A549 (cell line): Measurements from ENCODE around the gene SHLD1. TPM values are rescaled to one million over a fixed set of nuclear protein-coding genes. Genes with fewer than 3 reads are reported as not detected.

Experiments
- ATAC-seq, 2 experiments: fragments of 200-7000 bp in 1 of 2; fragments of >200 bp in 1 of 2; cut with Nextera tagmentation in 1 of 2; cut with Tn5 transposase in 1 of 2; 3 replicates each; pipeline versions ENCODE4 v1.8.0 to v1.9.1; 2018 to 2020; ENCODE audit warnings: mild to moderate bottlenecking in 1 of 2, moderate library complexity in 1 of 2
- CTCF ChIA-PET: fragments of 300-600 bp; sonication (Branson Sonifier 250); formaldehyde crosslinking; extraction: SDS; loops from one replicate; lab custom pipeline; 2021; ENCODE audit warnings: antibody characterized with exemption, inconsistent platforms; lab: Yijun Ruan, JAX
- POLR2A ChIA-PET: fragments of 350-600 bp; formaldehyde crosslinking; extraction: SDS; loops from one replicate; lab custom pipeline; 2021; ENCODE audit warnings: antibody characterized with exemption, inconsistent platforms; lab: Yijun Ruan, JAX
- DNase-seq, 2 experiments: peaks; one replicate each; pipeline versions ENCODE4 v3.0.0 to v3.0.0-alpha.2; 2011 to 2016; ENCODE audit warnings: low read depth in 1 of 2, low spot score in 1 of 2
- FAIRE-seq: peaks from 2 replicates; lab custom pipeline; 2011; peaks lifted over from hg19 to GRCh38; lab: Jason Lieb, UNC
- H3K27ac ChIP-seq, 2 experiments: fragments of >200 bp; sonication (Bioruptor Twin); formaldehyde crosslinking; 3 replicates each; pipeline ENCODE4 v1.5.1; 2016 to 2017
- H3K4me1 ChIP-seq: fragments of >200 bp; sonication (Bioruptor Twin); formaldehyde crosslinking; 3 replicates; pipeline ENCODE4 v1.6.1; 2016
- H3K4me2 ChIP-seq: fragments of >200 bp; sonication (Bioruptor Twin); formaldehyde crosslinking; 3 replicates; pipeline ENCODE4 v1.6.1; 2016
- H3K4me3 ChIP-seq: fragments of >200 bp; sonication (Bioruptor Twin); formaldehyde crosslinking; 3 replicates; pipeline ENCODE4 v1.5.1; 2016
- H3K9me3 ChIP-seq: fragments of >200 bp; sonication (Bioruptor Twin); formaldehyde crosslinking; 3 replicates; pipeline ENCODE4 v1.6.1; 2016
- CHD2 ChIP-seq: fragments of 150-350 bp; IDR thresholded peaks from 2 replicates; pipeline ENCODE4 v1.6.1; 2014; ENCODE audit warnings: low read length; ENCODE audit not compliant: partially characterized antibody
- EP300 ChIP-seq, 2 experiments: fragments of >200 bp; sonication (Bioruptor Twin); formaldehyde crosslinking; IDR thresholded peaks; 2 replicates in 1 of 2; 3 replicates in 1 of 2; pipeline ENCODE4 v1.6.1; 2016 to 2017
- ESRRA ChIP-seq: fragments of 150-350 bp; IDR thresholded peaks from 2 replicates; pipeline ENCODE4 v1.6.1; 2014; ENCODE audit warnings: mild to moderate bottlenecking, low read length, borderline replicate concordance
- FOSL2 ChIP-seq, 2 experiments: fragments of 450-650 bp in 1 of 2; fragments of >200 bp in 1 of 2; sonication (Bioruptor Twin) in 1 of 2; formaldehyde crosslinking; IDR thresholded peaks; 2 replicates each; pipeline versions ENCODE4 v1.5.0 to v1.6.1; 2016 to 2020; ENCODE audit warnings: mild to moderate bottlenecking in 1 of 2, moderate library complexity in 1 of 2
- FOXS1 ChIP-seq: fragments of 250-450 bp; sonication (Bioruptor Pico); IDR thresholded peaks from 2 replicates; pipeline ENCODE4 v1.5.0; 2020; ENCODE audit warnings: mild to moderate bottlenecking, moderate library complexity
- HOXB5 ChIP-seq: fragments of 250-450 bp; sonication (Bioruptor Pico); IDR thresholded peaks from 2 replicates; pipeline ENCODE4 v1.5.0; 2020; ENCODE audit warnings: mild to moderate bottlenecking, moderate library complexity
- JUN ChIP-seq, 2 experiments: fragments of >200 bp; sonication (Bioruptor Twin); formaldehyde crosslinking; IDR thresholded peaks; 2 replicates in 1 of 2; 3 replicates in 1 of 2; pipeline ENCODE4 v1.6.1; 2016 to 2017
- JUNB ChIP-seq: fragments of >200 bp; sonication (Bioruptor Twin); formaldehyde crosslinking; IDR thresholded peaks from 2 replicates; pipeline ENCODE4 v1.6.1; 2016
- KDM5A ChIP-seq: fragments of 200-600 bp; sonication (generic); IDR thresholded peaks from 2 replicates; pipeline ENCODE4 v1.6.1; 2016; ENCODE audit warnings: antibody characterized with exemption, mild to moderate bottlenecking
- MAFK ChIP-seq: fragments of 450-650 bp; IDR thresholded peaks from 2 replicates; pipeline ENCODE4 v1.6.1; 2014; ENCODE audit not compliant: partially characterized antibody
- NR3C1 ChIP-seq: fragments of >200 bp; sonication (Bioruptor Twin); formaldehyde crosslinking; IDR thresholded peaks from 3 replicates; pipeline ENCODE4 v1.6.1; 2017
- PHF8 ChIP-seq: fragments of 200-600 bp; sonication (generic); IDR thresholded peaks from 2 replicates; pipeline ENCODE4 v1.6.1; 2016; ENCODE audit warnings: low read depth, mild to moderate bottlenecking, antibody characterized with exemption, moderate library complexity, borderline replicate concordance
- RAD21 ChIP-seq, 2 experiments: fragments of >200 bp in 1 of 2; sonication (Bioruptor Twin) in 1 of 2; formaldehyde crosslinking in 1 of 2; IDR thresholded peaks in 1 of 2; conservative IDR thresholded peaks in 1 of 2; 2 replicates in 1 of 2; 3 replicates in 1 of 2; pipeline ENCODE4 v1.6.1; 2012 to 2018; ENCODE audit warnings: inconsistent platforms in 1 of 2
- RARB ChIP-seq: fragments of 250-450 bp; sonication (Bioruptor Pico); IDR thresholded peaks from 2 replicates; pipeline ENCODE4 v1.8.0; 2021; ENCODE audit warnings: mild to moderate bottlenecking, moderate library complexity
- RCOR1 ChIP-seq: fragments of 150-350 bp; IDR thresholded peaks from 2 replicates; pipeline ENCODE4 v1.6.1; 2014; ENCODE audit warnings: antibody characterized with exemption, low read length, low read depth
- SMC3 ChIP-seq: fragments of >200 bp; sonication (Bioruptor Twin); formaldehyde crosslinking; IDR thresholded peaks from 3 replicates; pipeline ENCODE4 v1.6.1; 2018; ENCODE audit warnings: inconsistent platforms
- TP53 ChIP-seq: fragments of 250-450 bp; sonication (Bioruptor Pico); IDR thresholded peaks from 2 replicates; pipeline ENCODE4 v1.5.0; 2021; ENCODE audit warnings: mild to moderate bottlenecking, moderate library complexity
- ZFP36 ChIP-seq: fragments of 450-650 bp; IDR thresholded peaks from 2 replicates; pipeline ENCODE4 v1.6.1; 2014; ENCODE audit warnings: borderline replicate concordance; ENCODE audit not compliant: partially characterized antibody
- WGBS: methylation state at CpG from one replicate; pipeline ENCODE4 v1.1.6; 2017; ENCODE audit errors: missing lambda C conversion rate; 5-methylcytosine and 5-hydroxymethylcytosine counted together
- polyA plus RNA-seq, 4 experiments: library from polyadenylated mRNA; depleted of rRNA in 3 of 4; stranded (reverse); fragments of >200 nt; fragmentation: RNase III in 1 of 4; extraction: RNeasy Plus Mini Kit Qiagen cat#74134 plus additional on column Dnase treatment in 1 of 4; gene quantifications; 2 replicates in 3 of 4; 3 replicates in 1 of 4; pipeline ENCODE4 v1.2.3, GENCODE V29; 2011 to 2017
- TF ChIP-seq, protein P1 (sequence below): fragments of 450-650 bp; IDR thresholded peaks from 2 replicates; pipeline ENCODE4 v1.6.1; 2014; ENCODE audit warnings: antibody characterized with exemption
- TF ChIP-seq, protein P2 (sequence below): fragments of 250-450 bp; sonication (Bioruptor Pico); IDR thresholded peaks from 2 replicates; pipeline ENCODE4 v1.5.0; 2020; ENCODE audit warnings: low read depth, mild to moderate bottlenecking, moderate library complexity
- TF ChIP-seq, protein P3 (sequence below): fragments of >200 bp; sonication (Bioruptor Twin); formaldehyde crosslinking; IDR thresholded peaks from 2 replicates; pipeline ENCODE4 v1.6.1; 2016
- TF ChIP-seq, protein P4 (sequence below): fragments of 200-600 bp; sonication (generic); IDR thresholded peaks from 2 replicates; pipeline ENCODE4 v1.6.1; 2016; ENCODE audit warnings: antibody characterized with exemption, mild to moderate bottlenecking, moderate library complexity
- TF ChIP-seq, protein P5 (sequence below): fragments of 250-450 bp; sonication (Bioruptor Pico); IDR thresholded peaks from 2 replicates; pipeline ENCODE4 v1.5.0; 2021; ENCODE audit warnings: mild to moderate bottlenecking, moderate library complexity, borderline replicate concordance

SHLD1 gene
- polyA plus RNA-seq, 2 of the 4 experiments (the other 2 are of a cell fraction), result 6.5 to 18.4 TPM

DNA sequence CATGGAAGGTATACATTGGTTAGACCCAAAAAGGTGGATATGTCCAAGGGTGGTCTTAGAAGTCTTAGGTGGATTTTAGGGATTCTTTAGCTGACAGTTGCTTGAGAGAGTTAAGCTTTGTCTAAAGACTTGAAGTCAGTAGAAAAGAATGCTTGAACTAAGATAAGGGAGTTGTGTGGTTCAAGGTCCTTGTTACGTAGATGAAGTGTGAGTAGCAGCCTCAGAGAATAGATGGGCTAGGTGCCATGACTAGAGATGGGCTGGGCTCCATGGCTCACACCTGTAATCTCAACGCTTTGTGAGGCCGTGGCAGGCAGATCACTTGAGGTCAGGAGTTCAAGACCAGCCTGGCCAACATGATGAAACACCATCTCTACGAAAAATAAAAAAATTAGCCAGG, 1.7 kb downstream of the SHLD1 start:
- Histone ChIP-seq H3K4me1 (0 out of 3 replicates have a peak, but pooled peaks cover 6% of the 10 kb centered on the region), H3K4me3 (no peak overlapping the region)
- DNase-seq (no peak), ATAC-seq (no peak)
- TF ChIP-seq CHD2, result no peak
- TF ChIP-seq NR3C1, result no peak
- no peak for TF ChIP-seq MAFK
- TF ChIP-seq FOSL2 (IDR thresholded peaks at IDR 0.05), result no peak
- TF ChIP-seq FOSL2 (CRISPR knock-in tag; IDR thresholded peaks at IDR 0.05), result no peak
- TF ChIP-seq JUNB, result no peak
- no peak for TF ChIP-seq RCOR1
- no peak for TF ChIP-seq JUN (IDR thresholded peaks at IDR 0.05)
- TF ChIP-seq, protein P1, sequence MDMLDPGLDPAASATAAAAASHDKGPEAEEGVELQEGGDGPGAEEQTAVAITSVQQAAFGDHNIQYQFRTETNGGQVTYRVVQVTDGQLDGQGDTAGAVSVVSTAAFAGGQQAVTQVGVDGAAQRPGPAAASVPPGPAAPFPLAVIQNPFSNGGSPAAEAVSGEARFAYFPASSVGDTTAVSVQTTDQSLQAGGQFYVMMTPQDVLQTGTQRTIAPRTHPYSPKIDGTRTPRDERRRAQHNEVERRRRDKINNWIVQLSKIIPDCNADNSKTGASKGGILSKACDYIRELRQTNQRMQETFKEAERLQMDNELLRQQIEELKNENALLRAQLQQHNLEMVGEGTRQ, result no peak
- TF ChIP-seq, protein P2, sequence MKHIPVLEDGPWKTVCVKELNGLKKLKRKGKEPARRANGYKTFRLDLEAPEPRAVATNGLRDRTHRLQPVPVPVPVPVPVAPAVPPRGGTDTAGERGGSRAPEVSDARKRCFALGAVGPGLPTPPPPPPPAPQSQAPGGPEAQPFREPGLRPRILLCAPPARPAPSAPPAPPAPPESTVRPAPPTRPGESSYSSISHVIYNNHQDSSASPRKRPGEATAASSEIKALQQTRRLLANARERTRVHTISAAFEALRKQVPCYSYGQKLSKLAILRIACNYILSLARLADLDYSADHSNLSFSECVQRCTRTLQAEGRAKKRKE, result no peak
- TF ChIP-seq, all 56 proteins: peak for 0
- H3K9me3 ChIP-seq, result no peaks in the 10 kb centered on the region
- 0 out of 6 replicates have a peak overlapping the region, but pooled peaks of 1 of the 2 experiments have one; percentile 4 for H3K27ac ChIP-seq
- 93% methylated on average over 4 of the region's 4 CpGs for WGBS
- CTCF ChIA-PET, result interaction anchor here (0.6 to 3.5 kb wide), 10 partner anchors 10 to 216 kb away, joined by 3 to 20 read pairs (median 4); no protein-coding TSS in a partner anchor
- POLR2A ChIA-PET, result no interaction called here
- peak overlapping the region; percentile 90; the same call in 1 of the 3 replicates for H3K4me2 ChIP-seq
- no peak for FAIRE-seq

DNA sequence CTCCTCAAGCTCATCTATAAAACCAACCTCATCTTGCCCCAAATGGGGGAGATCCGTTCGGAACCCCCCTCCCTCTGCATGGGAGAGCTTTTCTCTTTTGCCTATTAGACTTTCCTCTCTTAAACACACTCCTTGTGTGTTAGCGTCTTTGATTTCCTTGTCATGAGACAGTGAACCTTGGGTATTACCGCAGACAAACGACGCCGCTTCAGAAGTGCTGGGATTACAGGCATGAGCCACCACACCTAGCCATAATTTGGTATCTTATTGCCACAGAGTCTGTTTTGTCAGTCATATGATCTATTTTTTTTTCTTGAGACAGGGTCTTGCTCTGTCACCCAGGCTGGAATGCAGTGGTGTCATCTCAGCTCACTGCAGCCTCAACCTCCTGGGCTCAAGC, 3.6 kb downstream of the SHLD1 start:
- 0 out of 3 replicates have a peak, but pooled peaks cover 6% of the 10 kb centered on the region for H3K4me1 ChIP-seq
- no peak for TF ChIP-seq KDM5A
- 94% methylated on average over 7 of the region's 7 CpGs for WGBS
- H3K9me3 ChIP-seq, result no peaks in the 10 kb centered on the region
- no peak overlapping the region for H3K4me3 ChIP-seq
- ATAC-seq, result no peak
- CTCF ChIA-PET, result interaction anchor here (0.6 to 3.5 kb wide), 4 partner anchors 12 to 627 kb away, joined by 3 to 20 read pairs (median 4); partner anchors contain the start of gene CDS2
- H3K27ac ChIP-seq, result peak overlapping the region in 1 of 2 experiments; percentile 20; a peak in 2 of 6 replicates
- no peak overlapping the region for H3K4me2 ChIP-seq
- FAIRE-seq, result no peak
- DNase-seq, result no peak
- POLR2A ChIA-PET, result no interaction called here

DNA sequence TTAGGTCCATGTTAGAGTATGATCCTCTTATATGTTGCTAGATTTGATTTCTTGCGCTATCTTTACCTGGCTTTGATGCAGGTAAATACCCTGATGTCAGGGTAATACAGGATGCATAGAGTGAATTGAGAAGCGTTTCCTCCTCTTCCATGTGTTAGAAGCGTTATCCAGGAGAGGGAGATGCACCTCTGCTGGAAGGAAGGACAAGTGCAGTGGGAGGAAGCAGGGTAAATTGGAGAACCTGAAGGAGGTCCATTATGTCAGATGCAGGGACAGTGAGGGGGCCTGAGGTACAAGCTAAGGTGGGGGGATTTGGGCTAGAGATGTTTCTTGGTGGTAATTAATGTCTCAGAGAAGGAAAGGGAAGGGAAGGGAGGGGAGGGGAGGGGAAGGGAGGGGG, 7.7 kb downstream of the SHLD1 start:
- Histone ChIP-seq H3K9me3 (no peaks in the 10 kb centered on the region), H3K4me3 (no peak overlapping the region), H3K4me1 (peaks cover 4% of the 10 kb centered on the region; the same call in 2 of the 3 replicates), H3K27ac (no peak overlapping the region), H3K4me2 (no peak overlapping the region)
- DNase-seq (no peak), ATAC-seq (peak; percentile 59 to 62; a peak in 5 of 6 replicates), FAIRE-seq (no peak)
- ChIA-PET POLR2A (no interaction called here), CTCF (interaction anchor here (0.6 to 2.2 kb wide), 2 partner anchors 30 to 140 kb away, joined by 3 to 10 read pairs; no protein-coding TSS in a partner anchor)
- 82% methylated on average over 3 of the region's 3 CpGs for WGBS
- TF ChIP-seq RARB, result no peak
- TF ChIP-seq, protein P3, sequence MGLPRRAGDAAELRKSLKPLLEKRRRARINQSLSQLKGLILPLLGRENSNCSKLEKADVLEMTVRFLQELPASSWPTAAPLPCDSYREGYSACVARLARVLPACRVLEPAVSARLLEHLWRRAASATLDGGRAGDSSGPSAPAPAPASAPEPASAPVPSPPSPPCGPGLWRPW, result no peak
- TF ChIP-seq, protein P1, result no peak
- no peak for TF ChIP-seq HOXB5 (CRISPR knock-in tag)
- no peak for TF ChIP-seq SMC3
- TF ChIP-seq PHF8, result no peak
- TF ChIP-seq FOXS1 (CRISPR knock-in tag), result no peak
- TF ChIP-seq, protein P4, sequence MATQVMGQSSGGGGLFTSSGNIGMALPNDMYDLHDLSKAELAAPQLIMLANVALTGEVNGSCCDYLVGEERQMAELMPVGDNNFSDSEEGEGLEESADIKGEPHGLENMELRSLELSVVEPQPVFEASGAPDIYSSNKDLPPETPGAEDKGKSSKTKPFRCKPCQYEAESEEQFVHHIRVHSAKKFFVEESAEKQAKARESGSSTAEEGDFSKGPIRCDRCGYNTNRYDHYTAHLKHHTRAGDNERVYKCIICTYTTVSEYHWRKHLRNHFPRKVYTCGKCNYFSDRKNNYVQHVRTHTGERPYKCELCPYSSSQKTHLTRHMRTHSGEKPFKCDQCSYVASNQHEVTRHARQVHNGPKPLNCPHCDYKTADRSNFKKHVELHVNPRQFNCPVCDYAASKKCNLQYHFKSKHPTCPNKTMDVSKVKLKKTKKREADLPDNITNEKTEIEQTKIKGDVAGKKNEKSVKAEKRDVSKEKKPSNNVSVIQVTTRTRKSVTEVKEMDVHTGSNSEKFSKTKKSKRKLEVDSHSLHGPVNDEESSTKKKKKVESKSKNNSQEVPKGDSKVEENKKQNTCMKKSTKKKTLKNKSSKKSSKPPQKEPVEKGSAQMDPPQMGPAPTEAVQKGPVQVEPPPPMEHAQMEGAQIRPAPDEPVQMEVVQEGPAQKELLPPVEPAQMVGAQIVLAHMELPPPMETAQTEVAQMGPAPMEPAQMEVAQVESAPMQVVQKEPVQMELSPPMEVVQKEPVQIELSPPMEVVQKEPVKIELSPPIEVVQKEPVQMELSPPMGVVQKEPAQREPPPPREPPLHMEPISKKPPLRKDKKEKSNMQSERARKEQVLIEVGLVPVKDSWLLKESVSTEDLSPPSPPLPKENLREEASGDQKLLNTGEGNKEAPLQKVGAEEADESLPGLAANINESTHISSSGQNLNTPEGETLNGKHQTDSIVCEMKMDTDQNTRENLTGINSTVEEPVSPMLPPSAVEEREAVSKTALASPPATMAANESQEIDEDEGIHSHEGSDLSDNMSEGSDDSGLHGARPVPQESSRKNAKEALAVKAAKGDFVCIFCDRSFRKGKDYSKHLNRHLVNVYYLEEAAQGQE, result no peak
- TF ChIP-seq TP53 (CRISPR knock-in tag), result no peak
- TF ChIP-seq, protein P5, sequence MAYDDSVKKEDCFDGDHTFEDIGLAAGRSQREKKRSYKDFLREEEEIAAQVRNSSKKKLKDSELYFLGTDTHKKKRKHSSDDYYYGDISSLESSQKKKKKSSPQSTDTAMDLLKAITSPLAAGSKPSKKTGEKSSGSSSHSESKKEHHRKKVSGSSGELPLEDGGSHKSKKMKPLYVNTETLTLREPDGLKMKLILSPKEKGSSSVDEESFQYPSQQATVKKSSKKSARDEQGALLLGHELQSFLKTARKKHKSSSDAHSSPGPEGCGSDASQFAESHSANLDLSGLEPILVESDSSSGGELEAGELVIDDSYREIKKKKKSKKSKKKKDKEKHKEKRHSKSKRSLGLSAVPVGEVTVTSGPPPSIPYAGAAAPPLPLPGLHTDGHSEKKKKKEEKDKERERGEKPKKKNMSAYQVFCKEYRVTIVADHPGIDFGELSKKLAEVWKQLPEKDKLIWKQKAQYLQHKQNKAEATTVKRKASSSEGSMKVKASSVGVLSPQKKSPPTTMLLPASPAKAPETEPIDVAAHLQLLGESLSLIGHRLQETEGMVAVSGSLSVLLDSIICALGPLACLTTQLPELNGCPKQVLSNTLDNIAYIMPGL (CRISPR knock-in tag), result no peak
- no peak for TF ChIP-seq RAD21 (conservative IDR thresholded peaks at IDR 0.05 in 1 of 2, IDR thresholded peaks at IDR 0.05 in 1 of 2)
- no peak for TF ChIP-seq ESRRA
- no peak for TF ChIP-seq FOSL2 (IDR thresholded peaks at IDR 0.05)
- TF ChIP-seq FOSL2 (CRISPR knock-in tag; IDR thresholded peaks at IDR 0.05), result no peak
- no peak for TF ChIP-seq EP300 (IDR thresholded peaks at IDR 0.05)
- no peak for TF ChIP-seq ZFP36
